HUES64 (cell line): ENCODE data around the gene IRF3.

Experiments
- H3K27ac ChIP-seq: 2 replicates; pipeline ENCODE4 v1.7.0; 2013; ENCODE audit warnings: low read depth, low read length, inconsistent platforms
- H3K27me3 ChIP-seq: 2 replicates; pipeline ENCODE4 v1.6.1; 2013; ENCODE audit warnings: mild to moderate bottlenecking, low read length; ENCODE audit not compliant: insufficient read depth
- H3K36me3 ChIP-seq: 2 replicates; pipeline ENCODE4 v1.6.1; 2013; ENCODE audit warnings: mild to moderate bottlenecking, low read length; ENCODE audit not compliant: insufficient read depth
- H3K4me1 ChIP-seq: 2 replicates; pipeline ENCODE4 v1.6.1; 2013; ENCODE audit warnings: mild to moderate bottlenecking, low read length, moderate library complexity; ENCODE audit not compliant: insufficient read depth
- H3K4me3 ChIP-seq: 2 replicates; pipeline ENCODE4 v1.5.1; 2013; ENCODE audit warnings: mild to moderate bottlenecking, low read length, moderate library complexity
- H3K9ac ChIP-seq: 2 replicates; pipeline ENCODE4 v1.6.1; 2013; ENCODE audit warnings: mild to moderate bottlenecking, low read depth, low read length
- H3K9me3 ChIP-seq: 2 replicates; pipeline ENCODE4 v1.6.1; 2013; ENCODE audit warnings: low read depth, low read length; ENCODE audit not compliant: insufficient read depth
- WGBS: fragments of 150-250, 120-280 bp; methylation state at CpG from one replicate; pipeline ENCODE4 v1.1.7; 2013; ENCODE audit warnings: missing lambda C conversion rate; 5-methylcytosine and 5-hydroxymethylcytosine counted together

Gene IRF3

GRCh38 chr19:49654581-49654980 lies 11.1 kb downstream of the IRF3 start:
- Histone ChIP-seq H3K27me3 (no peaks in the 10 kb centered on the region), H3K4me3 (no peak overlapping the region), H3K36me3 (peaks cover 85% of the 10 kb centered on the region), H3K4me1 (no peaks in the 10 kb centered on the region), H3K9me3 (no peaks in the 10 kb centered on the region), H3K9ac (no peak overlapping the region), H3K27ac (no peak overlapping the region)
- WGBS, result 92% methylated on average over 10 of the region's 10 CpGs

- WGBS, result 97% methylated on average over 13 of the region's 13 CpGs
- Histone ChIP-seq H3K9me3 (no peaks in the 10 kb centered on the region), H3K4me3 (no peak overlapping the region), H3K36me3 (peaks cover 82% of the 10 kb centered on the region), H3K4me1 (no peaks in the 10 kb centered on the region), H3K27ac (no peak overlapping the region), H3K27me3 (no peaks in the 10 kb centered on the region), H3K9ac (no peak overlapping the region)
Observed at GRCh38 chr19:49653466-49653806, 12.2 kb downstream of the IRF3 start.

- H3K4me1 ChIP-seq, result no peaks in the 10 kb centered on the region
- 95% methylated on average over 58 of the region's 58 CpGs for WGBS
- H3K9me3 ChIP-seq, result no peaks in the 10 kb centered on the region
- H3K9ac ChIP-seq, result no peak overlapping the region
- H3K36me3 ChIP-seq, result peaks cover 81% of the 10 kb centered on the region
- H3K4me3 ChIP-seq, result no peak overlapping the region
- H3K27ac ChIP-seq, result no peak overlapping the region
- H3K27me3 ChIP-seq, result no peaks in the 10 kb centered on the region
Observed at GRCh38 chr19:49652551-49653465, 12.8 kb downstream of the IRF3 start.

GRCh38 chr19:49651820-49652550 lies 13.7 kb downstream of the IRF3 start:
- 97% methylated on average over 110 of the region's 110 CpGs for WGBS
- H3K4me1 ChIP-seq, result no peaks in the 10 kb centered on the region

GRCh38 chr19:49651029-49651819 lies 14.4 kb downstream of the IRF3 start:
- H3K4me1 ChIP-seq, result no peaks in the 10 kb centered on the region
- no peaks in the 10 kb centered on the region for H3K9me3 ChIP-seq
- no peak overlapping the region for H3K4me3 ChIP-seq
- H3K27me3 ChIP-seq, result no peaks in the 10 kb centered on the region
- H3K9ac ChIP-seq, result no peak overlapping the region
- WGBS, result 96% methylated on average over 72 of the region's 72 CpGs
- H3K36me3 ChIP-seq, result peaks cover 82% of the 10 kb centered on the region
- H3K27ac ChIP-seq, result no peak overlapping the region

More at GRCh38 chr19:49651820-49652550, 13.7 kb downstream of the IRF3 start:
- Histone ChIP-seq H3K9ac (no peak overlapping the region), H3K9me3 (no peaks in the 10 kb centered on the region), H3K27me3 (no peaks in the 10 kb centered on the region), H3K36me3 (peaks cover 82% of the 10 kb centered on the region), H3K4me3 (no peak overlapping the region), H3K27ac (no peak overlapping the region)

GRCh38 chr19:49646586-49646985 lies 19.1 kb downstream of the IRF3 start:
- H3K36me3 ChIP-seq, result peaks cover 59% of the 10 kb centered on the region
- H3K4me3 ChIP-seq, result no peak overlapping the region
- H3K27me3 ChIP-seq, result no peaks in the 10 kb centered on the region
- H3K9ac ChIP-seq, result no peak overlapping the region
- no peaks in the 10 kb centered on the region for H3K9me3 ChIP-seq
- 94% methylated on average over 17 of the region's 17 CpGs for WGBS
- no peak overlapping the region for H3K27ac ChIP-seq
- H3K4me1 ChIP-seq, result peaks cover 8% of the 10 kb centered on the region

- H3K27me3 ChIP-seq, result no peaks in the 10 kb centered on the region
- H3K4me3 ChIP-seq, result no peak overlapping the region
- no peak overlapping the region for H3K9ac ChIP-seq
- H3K36me3 ChIP-seq, result peaks cover 54% of the 10 kb centered on the region
- H3K27ac ChIP-seq, result no peak overlapping the region
- no peaks in the 10 kb centered on the region for H3K9me3 ChIP-seq
- WGBS, result 95% methylated on average over 13 of the region's 13 CpGs
- peaks cover 8% of the 10 kb centered on the region for H3K4me1 ChIP-seq
Observed at GRCh38 chr19:49645995-49646394, 19.7 kb downstream of the IRF3 start.

- 97% methylated on average over 11 of the region's 11 CpGs for WGBS
- Histone ChIP-seq H3K4me1 (peaks cover 8% of the 10 kb centered on the region), H3K27ac (no peak overlapping the region), H3K4me3 (no peak overlapping the region), H3K9ac (no peak overlapping the region), H3K36me3 (peaks cover 53% of the 10 kb centered on the region), H3K27me3 (no peaks in the 10 kb centered on the region), H3K9me3 (no peaks in the 10 kb centered on the region)
Observed at GRCh38 chr19:49645592-49645991, 20.1 kb downstream of the IRF3 start.

- H3K36me3 ChIP-seq, result peaks cover 35% of the 10 kb centered on the region
- H3K4me1 ChIP-seq, result peaks cover 11% of the 10 kb centered on the region
- 91% methylated on average over 2 of the region's 2 CpGs for WGBS
- H3K4me3 ChIP-seq, result peak overlapping the region; percentile 76
- H3K27ac ChIP-seq, result no peak overlapping the region
- no peaks in the 10 kb centered on the region for H3K9me3 ChIP-seq
- H3K27me3 ChIP-seq, result no peaks in the 10 kb centered on the region
- H3K9ac ChIP-seq, result no peak overlapping the region
Observed at GRCh38 chr19:49643466-49643865, 22.2 kb downstream of the IRF3 start.

GRCh38 chr19:49642492-49643035 lies 23.1 kb downstream of the IRF3 start:
- 12% methylated on average over 5 of the region's 5 CpGs for WGBS
- Histone ChIP-seq H3K4me3 (peak overlapping the region; percentile 76), H3K27me3 (no peaks in the 10 kb centered on the region), H3K9me3 (no peaks in the 10 kb centered on the region), H3K9ac (peak overlapping the region; percentile 94), H3K36me3 (peaks cover 28% of the 10 kb centered on the region), H3K27ac (peak overlapping the region; percentile 86), H3K4me1 (peaks cover 13% of the 10 kb centered on the region)
